Pericardium fibroblast (primary cell): ENCODE data around the gene AMIGO2. TPM values are rescaled to one million over a fixed set of nuclear protein-coding genes. Genes with fewer than 3 reads are reported as not detected.

Source experiments
- total RNA-seq: library from RNA; depleted of rRNA; stranded (reverse); fragments of >200 nt; gene quantifications from 2 replicates; pipeline ENCODE4 v1.2.3, GENCODE V29; 2015

Gene AMIGO2
- total RNA-seq: 0.51 and 3.9 TPM in 2 replicates

GRCh38 chr12:47079468-47079980 is at the start of gene AMIGO2, which contains the start of gene PCED1B:
AMIGO2 (minus strand) TSS chr12:47079959; CDS start chr12:47079002, 957 bp downstream.
PCED1B (plus strand) TSS chr12:47079621; CDS start chr12:47235064, 155,443 bp downstream.

Other genes with a start within 250 kb of the AMIGO2 start
- gene PCED1B, start 338 bp downstream of the AMIGO2 start, total RNA-seq: 0.12 and 0.43 TPM in 2 replicates